ENCODE data around the gene ABCC11. TPM values are rescaled to one million over a fixed set of nuclear protein-coding genes. Genes with fewer than 3 reads are reported as not detected.

Gene ABCC11
- total and polyA plus RNA-seq, 2 donors (not counting 1 experiment from before 2014, with no cell fraction given), result 0.09 TPM; not detected in 1

DNA sequence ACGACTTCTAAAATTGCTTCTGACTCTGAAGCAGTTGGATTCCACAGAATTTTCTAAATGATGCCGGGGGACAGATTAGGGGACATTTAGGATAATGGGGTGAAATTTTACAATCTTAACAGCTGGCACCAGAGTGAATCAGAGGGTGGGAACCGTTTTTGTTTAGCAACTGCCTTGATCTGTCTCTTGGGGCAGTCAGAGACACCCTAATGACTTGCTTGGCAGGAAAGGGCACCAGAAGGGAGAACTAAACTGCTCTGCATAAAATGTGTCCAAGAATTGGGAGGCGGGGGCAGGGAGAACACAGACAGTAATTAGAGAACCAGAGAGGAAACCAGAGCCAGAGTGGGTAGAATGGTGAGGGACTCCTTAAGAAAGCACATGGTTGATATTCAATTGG is 85.4 kb downstream of the ABCC11 start:
- no peaks in the 10 kb centered on the region for H3K9me3 Mint-ChIP-seq (ENCODE audit: insufficient read depth)
- no peak for TF ChIP-seq EZH2 (IDR thresholded peaks at IDR 0.05; ENCODE audit: borderline replicate concordance, insufficient read depth, low read depth, low read length, poor library complexity, severe bottlenecking)
- TF ChIP-seq, protein P1, sequence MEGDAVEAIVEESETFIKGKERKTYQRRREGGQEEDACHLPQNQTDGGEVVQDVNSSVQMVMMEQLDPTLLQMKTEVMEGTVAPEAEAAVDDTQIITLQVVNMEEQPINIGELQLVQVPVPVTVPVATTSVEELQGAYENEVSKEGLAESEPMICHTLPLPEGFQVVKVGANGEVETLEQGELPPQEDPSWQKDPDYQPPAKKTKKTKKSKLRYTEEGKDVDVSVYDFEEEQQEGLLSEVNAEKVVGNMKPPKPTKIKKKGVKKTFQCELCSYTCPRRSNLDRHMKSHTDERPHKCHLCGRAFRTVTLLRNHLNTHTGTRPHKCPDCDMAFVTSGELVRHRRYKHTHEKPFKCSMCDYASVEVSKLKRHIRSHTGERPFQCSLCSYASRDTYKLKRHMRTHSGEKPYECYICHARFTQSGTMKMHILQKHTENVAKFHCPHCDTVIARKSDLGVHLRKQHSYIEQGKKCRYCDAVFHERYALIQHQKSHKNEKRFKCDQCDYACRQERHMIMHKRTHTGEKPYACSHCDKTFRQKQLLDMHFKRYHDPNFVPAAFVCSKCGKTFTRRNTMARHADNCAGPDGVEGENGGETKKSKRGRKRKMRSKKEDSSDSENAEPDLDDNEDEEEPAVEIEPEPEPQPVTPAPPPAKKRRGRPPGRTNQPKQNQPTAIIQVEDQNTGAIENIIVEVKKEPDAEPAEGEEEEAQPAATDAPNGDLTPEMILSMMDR (IDR thresholded peaks at IDR 0.05), result no peak
- ATAC-seq (ENCODE audit: low read depth) (no peak), DNase-seq (no peak)
- Histone ChIP-seq H4K20me1 (ENCODE audit: control insufficient read depth, insufficient read depth, low read length, poor library complexity, severe bottlenecking) (no peaks in the 10 kb centered on the region), H3K4me2 (replicated peaks; ENCODE audit: low read depth, low read length, poor library complexity, severe bottlenecking) (no peak overlapping the region), H3K9ac (ENCODE audit: low read length) (no peak overlapping the region), H3K4me1 (ENCODE audit: control insufficient read depth in 2 of 2, insufficient read depth in 2 of 2, low read length in 2 of 2) (peaks cover 0 to 2% of the 10 kb centered on the region in 2 donors), H3K9me3 (ENCODE audit: control extremely low read depth in 1 of 3, control insufficient read depth in 2 of 3, insufficient read depth in 1 of 3, low read length in 2 of 3) (no peaks in the 10 kb centered on the region), H3K36me3 (replicated peaks in 1 of 2; ENCODE audit: control extremely low read depth in 1 of 2, control insufficient read depth in 1 of 2, extremely low read depth in 1 of 2, insufficient read depth in 2 of 2, low read length in 1 of 2) (no peaks in the 10 kb centered on the region), H3K27ac (ENCODE audit: low read length in 2 of 2) (no peak overlapping the region), H3K79me2 (ENCODE audit: control insufficient read depth, insufficient read depth, low read length) (no peaks in the 10 kb centered on the region), H3K4me3 (ENCODE audit: control extremely low read depth in 1 of 5, extremely low read depth in 1 of 5, insufficient read depth in 1 of 5, low read depth in 2 of 5, low read length in 4 of 5) (no peak overlapping the region), H2AFZ (ENCODE audit: insufficient read depth, low read depth, low read length, poor library complexity, severe bottlenecking) (no peak overlapping the region), H3K27me3 (replicated peaks in 1 of 4; ENCODE audit: control extremely low read depth in 1 of 4, control insufficient read depth in 3 of 4, insufficient read depth in 4 of 4, low read length in 3 of 4) (peaks cover 0 to 3% (median 0%) of the 10 kb centered on the region in 4 experiments)
- intact Hi-C loops (cut with micrococcal nuclease), result no loop called here
- H3K4me3 Mint-ChIP-seq, result no peak overlapping the region
- H3K27me3 Mint-ChIP-seq, result peaks cover 11% of the 10 kb centered on the region
- ChIA-PET POLR2A (no interaction called here), CTCF (interaction anchor here (0.9 to 1.4 kb wide), 4 partner anchors 9 to 1124 kb away, joined by 3 to 9 read pairs (median 4); no protein-coding TSS in a partner anchor)
- H3K27ac Mint-ChIP-seq, result no peak overlapping the region
- 78% methylated on average over 4 of the region's 4 CpGs for WGBS (ENCODE audit: insufficient coverage)
- peaks cover 3% of the 10 kb centered on the region for H3K4me1 Mint-ChIP-seq

DNA sequence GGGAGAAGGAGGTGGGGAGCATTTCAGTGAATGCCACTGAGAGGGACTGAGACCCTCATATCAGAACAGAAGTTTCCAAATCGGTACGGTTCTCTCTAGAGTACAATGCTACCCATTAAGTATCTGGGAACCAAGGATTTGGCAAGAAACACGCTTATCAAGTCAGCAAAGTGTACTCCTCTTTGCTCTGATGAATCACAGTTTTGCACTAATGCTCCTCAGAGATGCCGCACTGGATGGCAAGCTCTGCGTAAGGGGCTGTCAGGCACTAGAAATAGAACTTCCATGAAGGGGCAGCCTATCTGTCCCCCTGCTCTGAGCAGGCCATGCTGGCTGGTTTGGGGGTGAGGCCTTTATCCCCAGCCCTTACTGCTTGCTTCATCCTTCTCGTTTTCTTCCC is 86.8 kb downstream of the ABCC11 start:
- Mint-ChIP-seq H3K9me3 (ENCODE audit: insufficient read depth) (no peaks in the 10 kb centered on the region), H3K4me3 (no peak overlapping the region), H3K4me1 (peaks cover 3% of the 10 kb centered on the region), H3K27ac (no peak overlapping the region), H3K27me3 (peaks cover 15% of the 10 kb centered on the region)
- Histone ChIP-seq H3K36me3 (replicated peaks in 1 of 2; ENCODE audit: control extremely low read depth in 1 of 2, control insufficient read depth in 1 of 2, extremely low read depth in 1 of 2, insufficient read depth in 2 of 2, low read length in 1 of 2) (no peaks in the 10 kb centered on the region), H3K79me2 (ENCODE audit: control insufficient read depth, insufficient read depth, low read length) (no peaks in the 10 kb centered on the region), H2AFZ (ENCODE audit: insufficient read depth, low read depth, low read length, poor library complexity, severe bottlenecking) (no peak overlapping the region), H3K4me1 (ENCODE audit: control insufficient read depth in 2 of 2, insufficient read depth in 2 of 2, low read length in 2 of 2) (peaks cover 0 to 8% of the 10 kb centered on the region in 2 donors), H3K4me2 (replicated peaks; ENCODE audit: low read depth, low read length, poor library complexity, severe bottlenecking) (no peak overlapping the region), H4K20me1 (ENCODE audit: control insufficient read depth, insufficient read depth, low read length, poor library complexity, severe bottlenecking) (no peaks in the 10 kb centered on the region), H3K4me3 (ENCODE audit: control extremely low read depth in 1 of 5, extremely low read depth in 1 of 5, insufficient read depth in 1 of 5, low read depth in 2 of 5, low read length in 4 of 5) (no peak overlapping the region), H3K9ac (ENCODE audit: low read length) (no peak overlapping the region), H3K27ac (ENCODE audit: low read length in 2 of 2) (no peak overlapping the region), H3K9me3 (ENCODE audit: control extremely low read depth in 1 of 3, control insufficient read depth in 2 of 3, insufficient read depth in 1 of 3, low read length in 2 of 3) (peaks cover 0 to 4% (median 0%) of the 10 kb centered on the region in 3 donors), H3K27me3 (replicated peaks in 1 of 4; ENCODE audit: control extremely low read depth in 1 of 4, control insufficient read depth in 3 of 4, insufficient read depth in 4 of 4, low read length in 3 of 4) (peaks cover 0 to 10% (median 2%) of the 10 kb centered on the region in 4 experiments)
- TF ChIP-seq, protein P1 (IDR thresholded peaks at IDR 0.05), result no peak
- no peak for TF ChIP-seq EZH2 (IDR thresholded peaks at IDR 0.05; ENCODE audit: borderline replicate concordance, insufficient read depth, low read depth, low read length, poor library complexity, severe bottlenecking)
- no peak for ATAC-seq (ENCODE audit: low read depth)
- intact Hi-C loops (cut with micrococcal nuclease), result no loop called here
- CTCF ChIA-PET, result interaction anchor here (0.5 to 6.2 kb wide), 7 partner anchors 8 to 1210 kb away, joined by 3 to 60 read pairs (median 5); partner anchors contain the start of gene NETO2
- 90% methylated on average over 5 of the region's 6 CpGs for WGBS (ENCODE audit: insufficient coverage)
- POLR2A ChIA-PET, result no interaction called here
- no peak for DNase-seq
